ENCODE measurements around the gene COQ7. TPM values are rescaled to one million over a fixed set of nuclear protein-coding genes. Genes with fewer than 3 reads are reported as not detected.

The COQ7 gene
- total and polyA plus RNA-seq, 2 experiments from 2014 or later, result 17.5 to 19.4 TPM

GRCh38 chr16:19066988-19067348 is 446 bp upstream of the COQ7 start:
- Histone ChIP-seq H3K4me3 (no peak overlapping the region), H3K79me2 (peaks cover 15% of the 10 kb centered on the region), H2AFZ (peak overlapping the region; percentile 48), H3K27me3 (no peaks in the 10 kb centered on the region), H3K4me1 (ENCODE audit: insufficient read depth) (peaks cover 9% of the 10 kb centered on the region), H3K36me3 (replicated peaks; ENCODE audit: insufficient read depth, low read depth) (no peaks in the 10 kb centered on the region), H3K27ac (peak overlapping the region; percentile 85), H3K9me2 (replicated peaks; ENCODE audit: insufficient read depth) (no peaks in the 10 kb centered on the region), H3K4me2 (peak overlapping the region; percentile 63), H4K20me1 (ENCODE audit: insufficient read depth, poor library complexity, severe bottlenecking) (no peaks in the 10 kb centered on the region), H3K9me3 (ENCODE audit: low read depth) (no peaks in the 10 kb centered on the region)
- no peak for DNase-seq (ENCODE audit: low spot score)
- TF ChIP-seq CTCF (IDR thresholded peaks at IDR 0.05; ENCODE audit: poor library complexity), result no peak
- TF ChIP-seq EZH2phosphoT487 (IDR thresholded peaks at IDR 0.05; ENCODE audit: low read depth, severe bottlenecking, unreplicated experiment), result no peak
- no peak for TF ChIP-seq EZH2 (IDR thresholded peaks at IDR 0.05; ENCODE audit: borderline replicate concordance)
- WGBS (ENCODE audit: low lambda C conversion rate, missing lambda C conversion rate), result 70% methylated on average over 9 of the region's 9 CpGs

GRCh38 chr16:19068237-19068815 is 912 bp downstream of the COQ7 start:
- peak overlapping the region; percentile 63 for H3K4me3 ChIP-seq
- H2AFZ ChIP-seq, result peak overlapping the region; percentile 64
- no peaks in the 10 kb centered on the region for H3K36me3 ChIP-seq (replicated peaks; ENCODE audit: insufficient read depth, low read depth)
- no peaks in the 10 kb centered on the region for H4K20me1 ChIP-seq (ENCODE audit: insufficient read depth, poor library complexity, severe bottlenecking)
- H3K9me3 ChIP-seq (ENCODE audit: low read depth), result no peaks in the 10 kb centered on the region
- DNase-seq (ENCODE audit: low spot score), result no peak
- H3K79me2 ChIP-seq, result peaks cover 15% of the 10 kb centered on the region
- H3K27me3 ChIP-seq, result no peaks in the 10 kb centered on the region
- TF ChIP-seq EZH2 (IDR thresholded peaks at IDR 0.05; ENCODE audit: borderline replicate concordance), result no peak
- TF ChIP-seq EZH2phosphoT487 (IDR thresholded peaks at IDR 0.05; ENCODE audit: low read depth, severe bottlenecking, unreplicated experiment), result no peak
- TF ChIP-seq CTCF (IDR thresholded peaks at IDR 0.05; ENCODE audit: poor library complexity), result no peak
- peaks cover 9% of the 10 kb centered on the region for H3K4me1 ChIP-seq (ENCODE audit: insufficient read depth)
- H3K27ac ChIP-seq, result peak overlapping the region; percentile 98
- H3K4me2 ChIP-seq, result peak overlapping the region; percentile 87
- 70% methylated on average over 19 of the region's 19 CpGs for WGBS (ENCODE audit: low lambda C conversion rate, missing lambda C conversion rate)
- no peaks in the 10 kb centered on the region for H3K9me2 ChIP-seq (replicated peaks; ENCODE audit: insufficient read depth)

GRCh38 chr16:19071811-19072777 is 4.7 kb downstream of the COQ7 start:
- Histone ChIP-seq H3K79me2 (peaks cover 15% of the 10 kb centered on the region), H3K4me3 (no peak overlapping the region), H3K4me2 (no peak overlapping the region), H3K9me2 (replicated peaks; ENCODE audit: insufficient read depth) (no peaks in the 10 kb centered on the region), H4K20me1 (ENCODE audit: insufficient read depth, poor library complexity, severe bottlenecking) (no peaks in the 10 kb centered on the region), H3K36me3 (replicated peaks; ENCODE audit: insufficient read depth, low read depth) (peaks cover 6% of the 10 kb centered on the region), H3K9me3 (ENCODE audit: low read depth) (no peaks in the 10 kb centered on the region), H3K4me1 (ENCODE audit: insufficient read depth) (peaks cover 9% of the 10 kb centered on the region), H3K27ac (no peak overlapping the region), H2AFZ (no peak overlapping the region), H3K27me3 (no peaks in the 10 kb centered on the region)
- peak; percentile 77 for DNase-seq (ENCODE audit: low spot score)
- 84% methylated on average over 21 of the region's 21 CpGs for WGBS (ENCODE audit: low lambda C conversion rate, missing lambda C conversion rate)
- TF ChIP-seq EZH2 (IDR thresholded peaks at IDR 0.05; ENCODE audit: borderline replicate concordance), result no peak
- TF ChIP-seq EZH2phosphoT487 (IDR thresholded peaks at IDR 0.05; ENCODE audit: low read depth, severe bottlenecking, unreplicated experiment), result no peak
- peak; percentile 59 for TF ChIP-seq CTCF (IDR thresholded peaks at IDR 0.05; ENCODE audit: poor library complexity)

Data from hepatocyte (in vitro differentiated cells).